ENCODE data around the gene RAPGEF5.

Gene RAPGEF5

DNA sequence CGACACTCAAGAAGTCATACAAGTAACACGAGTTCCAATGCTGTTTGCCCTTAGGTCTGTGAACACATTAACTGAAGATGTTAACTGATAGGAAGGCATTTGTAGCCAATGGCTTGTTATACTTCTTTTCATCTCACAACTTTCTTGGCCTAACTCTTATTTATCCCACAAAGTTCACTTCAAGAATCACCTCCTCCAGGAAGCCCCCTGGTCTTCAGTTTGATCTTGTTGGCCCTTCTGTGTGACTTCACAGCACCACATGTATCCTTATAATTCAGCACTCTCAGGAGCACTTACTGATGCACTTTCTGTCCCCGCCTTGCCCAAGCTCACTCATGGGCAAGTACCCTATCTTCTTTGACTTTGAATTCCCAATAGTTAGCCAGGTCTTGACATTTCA lies 159.6 kb downstream of the RAPGEF5 start:
- H3K4me1 ChIP-seq (ENCODE audit: control insufficient read depth in 1 of 2, insufficient read depth in 2 of 2, low read length in 2 of 2), result peaks cover 0 to 4% of the 10 kb centered on the region in 2 donors

DNA sequence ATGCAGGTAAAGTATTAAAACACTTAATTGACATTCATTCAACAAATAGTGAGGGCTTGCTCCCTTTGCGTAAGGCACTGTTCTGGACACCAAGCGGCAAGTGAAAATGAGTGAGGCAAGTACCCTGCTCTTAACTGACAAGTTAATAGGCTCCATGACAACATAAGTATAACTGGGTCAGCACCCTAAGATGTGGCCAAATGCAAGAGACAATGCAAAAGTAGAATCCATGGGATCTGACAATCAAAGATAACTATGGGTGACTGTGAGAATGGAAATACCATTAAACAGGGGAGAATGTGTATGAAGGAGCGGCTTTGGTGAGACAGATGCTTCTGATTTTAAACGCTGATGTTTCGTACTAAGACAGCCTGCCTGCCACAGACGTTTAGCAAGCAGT lies 160.5 kb downstream of the RAPGEF5 start:
- H3K27ac ChIP-seq (ENCODE audit: low read length), result no peak overlapping the region
- H3K9me3 ChIP-seq (ENCODE audit: control insufficient read depth in 1 of 2, low read length in 2 of 2), result no peaks in the 10 kb centered on the region

More for the DNA sequence above, 159.6 kb downstream of the RAPGEF5 start:
- H3K27me3 ChIP-seq (ENCODE audit: low read depth, low read length), result no peaks in the 10 kb centered on the region
- no peaks in the 10 kb centered on the region for H3K36me3 ChIP-seq (ENCODE audit: control insufficient read depth in 1 of 2, insufficient read depth in 2 of 2, low read length in 2 of 2)
- no peaks in the 10 kb centered on the region for H3K9me3 ChIP-seq (ENCODE audit: control insufficient read depth in 1 of 2, low read length in 2 of 2)
- H3K4me3 ChIP-seq (ENCODE audit: low read depth in 1 of 2, low read length in 2 of 2), result no peak overlapping the region
- H3K27ac ChIP-seq (ENCODE audit: low read length), result no peak overlapping the region

DNA sequence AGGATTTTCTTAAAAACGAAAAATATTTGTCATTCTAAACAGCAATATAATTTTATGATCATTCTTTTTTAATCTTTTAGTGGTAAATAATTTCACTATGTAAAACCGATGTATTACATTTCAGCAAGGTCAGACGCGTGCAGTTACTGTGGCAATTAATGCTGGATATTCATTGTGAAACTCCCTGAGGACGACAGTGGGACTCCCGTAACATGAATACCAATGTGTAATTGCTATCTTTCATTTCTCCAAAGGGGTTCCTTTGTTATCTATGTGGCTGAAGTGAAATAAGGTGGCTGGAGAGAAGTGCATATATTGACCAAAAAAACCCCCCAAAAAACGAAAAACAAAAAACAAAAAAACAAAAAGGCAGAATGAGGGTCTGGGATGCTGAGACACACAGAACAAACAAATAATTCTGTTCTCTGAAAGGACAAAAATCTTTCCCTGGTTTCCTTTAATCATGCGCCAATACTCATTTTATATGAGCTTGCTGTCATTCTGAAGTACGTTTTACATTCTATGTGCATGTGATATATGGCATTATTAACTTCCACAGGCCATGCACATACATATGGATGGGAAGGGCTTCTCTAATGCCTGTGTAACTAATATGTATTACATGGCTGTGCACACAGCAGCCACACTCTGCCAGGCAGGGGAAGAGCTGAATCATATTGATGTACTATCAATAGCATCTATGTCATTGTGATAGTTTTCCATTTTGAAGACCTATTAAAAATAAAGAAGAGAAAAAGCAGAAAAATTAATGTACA lies 161.4 kb downstream of the RAPGEF5 start:
- Histone ChIP-seq H3K4me3 (ENCODE audit: low read depth in 1 of 2, low read length in 2 of 2) (no peak overlapping the region), H3K4me1 (ENCODE audit: control insufficient read depth in 1 of 2, insufficient read depth in 2 of 2, low read length in 2 of 2) (peaks cover 0 to 4% of the 10 kb centered on the region in 2 donors), H3K27ac (ENCODE audit: low read length) (no peak overlapping the region), H3K36me3 (ENCODE audit: control insufficient read depth in 1 of 2, insufficient read depth in 2 of 2, low read length in 2 of 2) (no peaks in the 10 kb centered on the region), H3K9me3 (ENCODE audit: control insufficient read depth in 1 of 2, low read length in 2 of 2) (no peaks in the 10 kb centered on the region), H3K27me3 (ENCODE audit: low read depth, low read length) (no peaks in the 10 kb centered on the region)

More for the DNA sequence above, 160.5 kb downstream of the RAPGEF5 start:
- H3K4me3 ChIP-seq (ENCODE audit: low read depth in 1 of 2, low read length in 2 of 2), result no peak overlapping the region
- H3K36me3 ChIP-seq (ENCODE audit: control insufficient read depth in 1 of 2, insufficient read depth in 2 of 2, low read length in 2 of 2), result no peaks in the 10 kb centered on the region
- H3K27me3 ChIP-seq (ENCODE audit: low read depth, low read length), result no peaks in the 10 kb centered on the region
- H3K4me1 ChIP-seq (ENCODE audit: control insufficient read depth in 1 of 2, insufficient read depth in 2 of 2, low read length in 2 of 2), result peaks cover 0 to 4% of the 10 kb centered on the region in 2 donors

DNA sequence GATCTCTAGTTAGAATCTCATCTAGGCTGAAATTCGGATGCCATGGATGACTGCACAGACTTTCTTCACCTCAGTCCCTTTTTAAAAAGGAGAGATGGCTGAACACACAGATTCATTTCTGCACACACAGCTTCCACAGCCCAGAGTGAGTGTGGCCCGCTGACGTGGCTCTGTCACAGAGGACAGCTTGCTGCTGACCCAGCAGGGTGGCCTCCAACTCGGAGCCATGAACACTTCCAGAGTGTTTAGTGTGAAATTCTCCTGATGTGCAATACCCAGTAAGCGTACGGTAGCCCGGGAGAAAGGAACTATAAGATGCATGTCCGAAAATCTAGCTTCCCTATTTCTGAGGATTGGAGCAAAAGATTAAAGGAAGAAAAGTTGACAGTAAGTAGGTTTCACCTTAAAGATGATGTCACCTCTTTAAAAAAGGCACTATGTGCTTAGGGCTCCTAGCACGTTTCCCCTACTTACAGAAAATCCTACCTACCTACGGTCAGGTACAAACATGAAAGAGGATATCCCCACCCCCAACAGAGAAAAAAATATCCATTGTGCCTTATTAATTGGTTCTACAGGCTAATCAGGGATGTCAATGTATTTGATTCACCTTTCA lies 162.2 kb downstream of the RAPGEF5 start:
- H3K9me3 ChIP-seq (ENCODE audit: control insufficient read depth in 1 of 2, low read length in 2 of 2), result no peaks in the 10 kb centered on the region
- H3K27me3 ChIP-seq (ENCODE audit: low read depth, low read length), result no peaks in the 10 kb centered on the region
- H3K4me3 ChIP-seq (ENCODE audit: low read depth in 1 of 2, low read length in 2 of 2), result no peak overlapping the region
- H3K4me1 ChIP-seq (ENCODE audit: control insufficient read depth in 1 of 2, insufficient read depth in 2 of 2, low read length in 2 of 2), result peaks cover 0 to 4% of the 10 kb centered on the region in 2 donors
- H3K27ac ChIP-seq (ENCODE audit: low read length), result no peak overlapping the region
- no peaks in the 10 kb centered on the region for H3K36me3 ChIP-seq (ENCODE audit: control insufficient read depth in 1 of 2, insufficient read depth in 2 of 2, low read length in 2 of 2)

DNA sequence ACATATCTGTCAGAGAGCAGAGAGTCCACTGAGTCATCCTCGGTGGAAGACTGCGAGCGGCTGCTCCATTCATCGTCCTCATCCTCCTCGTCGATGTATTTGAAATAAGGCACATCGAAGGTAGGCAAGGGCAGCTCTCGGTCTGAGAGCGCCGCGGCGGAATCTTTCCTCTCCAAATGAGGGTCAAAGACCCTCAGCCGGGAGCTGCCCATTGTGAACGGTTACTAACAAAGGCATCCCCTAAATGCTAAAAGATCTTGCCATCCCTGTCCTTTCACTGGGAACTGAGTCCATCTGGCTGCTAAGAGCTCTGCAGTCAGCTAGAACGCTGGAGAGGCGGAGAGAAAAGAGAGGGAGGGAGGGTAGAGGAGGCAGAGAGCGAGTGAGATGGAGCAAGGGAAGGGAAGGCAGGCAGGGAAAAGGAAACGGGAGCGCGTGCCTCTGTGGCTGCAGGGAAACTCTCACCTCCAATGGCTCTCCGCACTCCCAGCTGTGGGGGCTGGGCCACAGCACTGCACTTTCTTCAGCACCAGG lies 163.4 kb downstream of the RAPGEF5 start:
- Histone ChIP-seq H3K27ac (ENCODE audit: low read length) (no peak overlapping the region), H3K9me3 (ENCODE audit: control insufficient read depth in 1 of 2, low read length in 2 of 2) (no peaks in the 10 kb centered on the region), H3K4me1 (ENCODE audit: control insufficient read depth in 1 of 2, insufficient read depth in 2 of 2, low read length in 2 of 2) (peaks cover 0 to 4% of the 10 kb centered on the region in 2 donors), H3K27me3 (ENCODE audit: low read depth, low read length) (no peaks in the 10 kb centered on the region), H3K4me3 (ENCODE audit: low read depth in 1 of 2, low read length in 2 of 2) (peak overlapping the region; percentile 46 to 54), H3K36me3 (ENCODE audit: control insufficient read depth in 1 of 2, insufficient read depth in 2 of 2, low read length in 2 of 2) (no peaks in the 10 kb centered on the region)

DNA sequence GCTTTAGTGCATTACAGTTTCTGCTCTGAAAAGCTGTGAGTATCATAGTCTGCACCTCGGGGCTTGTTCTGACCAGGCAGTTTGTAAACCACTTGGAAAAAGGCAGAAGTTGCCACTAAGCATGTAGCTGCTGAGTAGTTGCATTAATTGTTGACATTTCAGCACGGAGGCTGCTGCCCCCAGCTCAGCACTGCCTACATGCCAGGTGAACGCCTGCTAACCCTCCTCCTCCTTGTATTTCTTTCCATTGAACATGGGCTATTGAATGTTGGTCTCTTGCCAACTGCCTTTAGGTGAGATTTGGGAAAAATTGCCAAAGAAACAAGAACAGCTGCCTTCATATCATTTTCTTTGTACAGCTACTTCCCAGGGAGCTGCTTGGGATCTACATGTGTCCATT lies 164.2 kb downstream of the RAPGEF5 start:
- no peaks in the 10 kb centered on the region for H3K9me3 ChIP-seq (ENCODE audit: control insufficient read depth in 1 of 2, low read length in 2 of 2)
- H3K4me1 ChIP-seq (ENCODE audit: control insufficient read depth in 1 of 2, insufficient read depth in 2 of 2, low read length in 2 of 2), result peaks cover 0 to 4% of the 10 kb centered on the region in 2 donors
- H3K4me3 ChIP-seq (ENCODE audit: low read depth in 1 of 2, low read length in 2 of 2), result peak overlapping the region; percentile 46 to 54
- H3K27ac ChIP-seq (ENCODE audit: low read length), result no peak overlapping the region
- no peaks in the 10 kb centered on the region for H3K36me3 ChIP-seq (ENCODE audit: control insufficient read depth in 1 of 2, insufficient read depth in 2 of 2, low read length in 2 of 2)
- H3K27me3 ChIP-seq (ENCODE audit: low read depth, low read length), result no peaks in the 10 kb centered on the region

DNA sequence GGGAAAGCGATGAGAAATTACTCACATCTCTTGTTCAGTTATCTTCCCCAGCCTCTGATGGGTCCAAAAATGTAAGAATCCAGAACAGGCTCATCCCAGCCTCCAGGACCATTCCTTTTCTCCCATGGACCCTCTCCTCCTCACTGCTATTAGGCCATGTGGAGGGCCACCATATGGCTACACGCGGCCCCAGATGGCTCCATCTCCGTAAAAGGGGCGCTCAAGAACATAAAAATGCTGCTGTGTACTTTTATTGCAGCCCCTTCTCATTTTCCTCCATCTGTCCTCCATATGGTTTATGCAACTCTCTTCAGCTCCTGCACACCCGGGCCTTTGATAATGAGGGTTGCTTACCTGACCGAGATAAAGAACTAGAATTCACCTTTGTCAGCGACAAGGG lies 166.2 kb downstream of the RAPGEF5 start:
- H3K4me1 ChIP-seq (ENCODE audit: control insufficient read depth in 1 of 2, insufficient read depth in 2 of 2, low read length in 2 of 2), result peaks cover 0 to 4% of the 10 kb centered on the region in 2 donors
- no peak overlapping the region for H3K27ac ChIP-seq (ENCODE audit: low read length)
- H3K9me3 ChIP-seq (ENCODE audit: control insufficient read depth in 1 of 2, low read length in 2 of 2), result no peaks in the 10 kb centered on the region
- no peaks in the 10 kb centered on the region for H3K36me3 ChIP-seq (ENCODE audit: control insufficient read depth in 1 of 2, insufficient read depth in 2 of 2, low read length in 2 of 2)
- no peaks in the 10 kb centered on the region for H3K27me3 ChIP-seq (ENCODE audit: low read depth, low read length)
- no peak overlapping the region for H3K4me3 ChIP-seq (ENCODE audit: low read depth in 1 of 2, low read length in 2 of 2)

DNA sequence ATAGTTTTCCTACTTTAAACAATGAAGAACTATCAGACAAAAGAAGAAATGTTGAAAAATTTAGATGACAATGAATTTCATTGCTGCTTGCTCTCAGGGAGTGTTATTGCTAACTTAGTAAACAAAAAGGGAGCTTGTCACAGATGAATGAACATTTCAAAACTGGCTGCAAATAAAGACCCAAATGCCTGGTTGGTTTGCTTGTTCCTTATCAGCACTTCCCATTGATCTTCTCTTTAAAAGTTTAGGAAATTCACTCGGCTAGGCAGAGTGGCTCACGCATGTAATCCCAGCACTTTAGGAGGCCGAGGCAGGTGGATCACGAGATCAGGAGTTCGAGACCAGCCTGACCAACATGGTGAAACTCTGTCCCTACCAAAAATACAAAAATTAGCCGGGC lies 167.2 kb downstream of the RAPGEF5 start:
- H3K4me3 ChIP-seq (ENCODE audit: low read depth in 1 of 2, low read length in 2 of 2), result no peak overlapping the region
- H3K36me3 ChIP-seq (ENCODE audit: control insufficient read depth in 1 of 2, insufficient read depth in 2 of 2, low read length in 2 of 2), result no peaks in the 10 kb centered on the region
- H3K4me1 ChIP-seq (ENCODE audit: control insufficient read depth in 1 of 2, insufficient read depth in 2 of 2, low read length in 2 of 2), result peaks cover 0 to 4% of the 10 kb centered on the region in 2 donors
- no peaks in the 10 kb centered on the region for H3K9me3 ChIP-seq (ENCODE audit: control insufficient read depth in 1 of 2, low read length in 2 of 2)
- H3K27me3 ChIP-seq (ENCODE audit: low read depth, low read length), result no peaks in the 10 kb centered on the region
- H3K27ac ChIP-seq (ENCODE audit: low read length), result no peak overlapping the region

DNA sequence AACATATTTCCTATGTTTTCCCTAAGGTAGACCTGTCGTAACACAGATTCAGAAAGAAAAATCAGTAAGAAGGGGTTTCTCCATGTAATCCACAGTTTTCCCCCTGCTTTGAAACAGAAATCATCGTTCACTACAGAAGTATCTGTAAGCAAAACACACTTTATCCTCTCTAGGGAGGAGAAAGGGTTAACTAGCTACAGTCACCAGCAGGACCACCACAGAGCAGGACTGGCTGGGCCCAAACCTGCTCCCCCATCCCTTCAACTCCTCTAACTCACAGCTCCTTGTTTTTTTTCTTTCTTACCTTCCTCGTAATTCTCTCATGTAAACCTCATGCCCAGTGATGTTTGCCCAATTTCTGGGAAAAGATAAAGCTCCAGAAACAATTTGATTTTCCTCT lies 167.7 kb downstream of the RAPGEF5 start:
- H3K9me3 ChIP-seq (ENCODE audit: control insufficient read depth in 1 of 2, low read length in 2 of 2), result no peaks in the 10 kb centered on the region
- H3K36me3 ChIP-seq (ENCODE audit: control insufficient read depth in 1 of 2, insufficient read depth in 2 of 2, low read length in 2 of 2), result no peaks in the 10 kb centered on the region
- no peak overlapping the region for H3K4me3 ChIP-seq (ENCODE audit: low read depth in 1 of 2, low read length in 2 of 2)
- H3K4me1 ChIP-seq (ENCODE audit: control insufficient read depth in 1 of 2, insufficient read depth in 2 of 2, low read length in 2 of 2), result peaks cover 0 to 4% of the 10 kb centered on the region in 2 donors
- no peak overlapping the region for H3K27ac ChIP-seq (ENCODE audit: low read length)
- no peaks in the 10 kb centered on the region for H3K27me3 ChIP-seq (ENCODE audit: low read depth, low read length)

DNA sequence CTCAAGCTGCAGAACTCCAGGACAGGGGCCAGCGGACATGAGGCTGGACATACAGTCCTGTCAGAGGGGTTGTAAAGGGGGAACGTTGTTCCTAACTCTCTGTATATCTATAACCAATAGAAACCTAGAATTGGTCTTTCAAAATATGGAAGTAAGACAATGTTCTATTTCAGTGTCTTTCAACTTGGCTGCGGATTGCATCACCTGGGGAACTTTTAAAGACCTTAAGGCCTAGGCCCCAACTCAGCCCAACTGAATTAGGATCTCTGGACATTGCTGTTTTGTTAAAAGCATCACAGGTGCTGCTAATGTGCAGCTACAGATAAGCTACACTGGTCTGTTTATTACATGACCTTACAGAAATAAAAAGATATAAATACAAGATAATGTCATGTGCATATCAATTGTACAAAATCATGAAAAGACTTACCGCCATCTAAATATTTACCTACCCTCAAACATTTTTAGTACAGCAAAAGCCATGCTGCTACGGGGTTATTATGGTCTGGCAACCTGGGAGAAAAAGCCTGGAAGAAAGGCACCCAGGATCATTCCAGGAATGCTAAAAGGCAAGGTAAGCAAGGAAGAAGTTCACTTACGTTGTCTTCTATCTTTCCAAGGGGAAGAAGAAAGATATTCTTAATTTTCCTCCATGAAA lies 169.1 kb downstream of the RAPGEF5 start:
- Histone ChIP-seq H3K27me3 (ENCODE audit: low read depth, low read length) (no peaks in the 10 kb centered on the region), H3K36me3 (ENCODE audit: control insufficient read depth in 1 of 2, insufficient read depth in 2 of 2, low read length in 2 of 2) (no peaks in the 10 kb centered on the region), H3K27ac (ENCODE audit: low read length) (no peak overlapping the region), H3K4me3 (ENCODE audit: low read depth in 1 of 2, low read length in 2 of 2) (no peak overlapping the region), H3K4me1 (ENCODE audit: control insufficient read depth in 1 of 2, insufficient read depth in 2 of 2, low read length in 2 of 2) (no peaks in the 10 kb centered on the region), H3K9me3 (ENCODE audit: control insufficient read depth in 1 of 2, low read length in 2 of 2) (no peaks in the 10 kb centered on the region)

DNA sequence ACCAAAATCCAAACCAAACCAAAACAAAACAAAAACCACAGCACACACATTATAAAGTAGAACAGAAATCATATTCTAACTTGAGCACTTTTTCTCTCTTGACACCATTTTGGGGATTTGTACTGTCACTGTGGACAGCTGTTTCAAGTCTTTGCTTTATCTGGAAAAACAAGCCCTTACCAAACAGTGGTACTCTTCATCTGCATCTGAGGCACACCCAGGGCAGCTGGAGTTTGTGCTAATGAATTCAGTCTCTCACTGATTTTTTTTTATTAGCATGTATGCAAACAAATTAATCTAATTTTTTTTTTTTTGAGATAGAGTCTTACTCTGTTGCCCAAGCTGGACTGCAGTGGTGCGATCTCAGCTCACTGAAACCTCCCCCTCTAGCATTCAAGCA lies 171.4 kb downstream of the RAPGEF5 start:
- no peak overlapping the region for H3K27ac ChIP-seq (ENCODE audit: low read length)
- H3K36me3 ChIP-seq (ENCODE audit: control insufficient read depth in 1 of 2, insufficient read depth in 2 of 2, low read length in 2 of 2), result no peaks in the 10 kb centered on the region
- no peaks in the 10 kb centered on the region for H3K27me3 ChIP-seq (ENCODE audit: low read depth, low read length)
- no peaks in the 10 kb centered on the region for H3K4me1 ChIP-seq (ENCODE audit: control insufficient read depth in 1 of 2, insufficient read depth in 2 of 2, low read length in 2 of 2)
- H3K9me3 ChIP-seq (ENCODE audit: control insufficient read depth in 1 of 2, low read length in 2 of 2), result no peaks in the 10 kb centered on the region
- H3K4me3 ChIP-seq (ENCODE audit: low read depth in 1 of 2, low read length in 2 of 2), result no peak overlapping the region

Measured in muscle layer of duodenum (tissue), 2 donors.